C4-2B (cell line): ENCODE data around the gene QRFP.

Experiments
- H3K27ac ChIP-seq: fragments of 450-650 bp; 2 replicates; pipeline ENCODE4 v1.5.1; 2017
- CTCF ChIP-seq: fragments of 450-650 bp; conservative IDR thresholded peaks from 2 replicates; pipeline ENCODE4 v1.5.1; 2017; ENCODE audit warnings: mild to moderate bottlenecking
- ZFX ChIP-seq: fragments of 450-650 bp; IDR thresholded peaks from 2 replicates; pipeline ENCODE4 v1.6.1; 2017

QRFP gene

GRCh38 chr9:130931508-130932254 lies 35.1 kb upstream of the QRFP start:
- H3K27ac ChIP-seq = no peak overlapping the region
- TF ChIP-seq CTCF (no peak), ZFX (no peak)

GRCh38 chr9:130930804-130931349 lies 34.3 kb upstream of the QRFP start:
- H3K27ac ChIP-seq = no peak overlapping the region
- TF ChIP-seq CTCF = no peak
- TF ChIP-seq ZFX = no peak

- TF ChIP-seq ZFX = no peak
- TF ChIP-seq CTCF = no peak
Measured at GRCh38 chr9:130930132-130930803, 33.7 kb upstream of the QRFP start.

DNA sequence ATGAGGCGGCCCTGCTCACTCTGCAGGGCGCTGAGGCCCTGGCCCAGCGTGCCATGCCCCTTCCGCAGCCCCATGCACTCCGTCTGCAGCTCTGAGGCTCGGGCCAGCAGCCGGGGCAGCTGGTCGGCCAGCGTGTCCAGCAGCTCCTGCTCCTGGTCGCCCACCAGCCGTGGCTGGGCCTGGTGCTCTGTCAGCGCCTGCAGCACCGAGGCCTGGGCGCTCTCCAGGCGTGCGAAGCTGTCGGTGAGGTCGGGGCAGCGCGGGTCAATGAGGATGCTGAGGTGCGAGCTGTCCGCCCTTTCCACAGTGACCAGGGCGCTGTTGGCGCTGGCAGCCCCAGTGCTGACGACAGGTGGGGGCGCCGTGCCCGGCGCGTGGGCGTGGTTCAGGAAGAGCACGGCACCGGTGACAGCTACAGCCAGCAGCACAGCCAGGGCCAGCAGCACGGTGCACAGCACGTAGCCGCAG lies 33.0 kb upstream of the QRFP start:
- TF ChIP-seq ZFX = no peak
- no peak for TF ChIP-seq CTCF

More at GRCh38 chr9:130930132-130930803, 33.7 kb upstream of the QRFP start:
- H3K27ac ChIP-seq = no peak overlapping the region

GRCh38 chr9:130927995-130928900 lies 31.6 kb upstream of the QRFP start:
- TF ChIP-seq CTCF = no peak
- no peak for TF ChIP-seq ZFX
- peak overlapping the region; percentile 5; the same call in 1 of the 2 replicates for H3K27ac ChIP-seq

More for the DNA sequence above, 33.0 kb upstream of the QRFP start:
- no peak overlapping the region for H3K27ac ChIP-seq

GRCh38 chr9:130927338-130927737 lies 30.7 kb upstream of the QRFP start:
- H3K27ac ChIP-seq = no peak overlapping the region
- TF ChIP-seq ZFX (no peak), CTCF (no peak)
